Measurements from ENCODE around the gene MYLK.

DNA sequence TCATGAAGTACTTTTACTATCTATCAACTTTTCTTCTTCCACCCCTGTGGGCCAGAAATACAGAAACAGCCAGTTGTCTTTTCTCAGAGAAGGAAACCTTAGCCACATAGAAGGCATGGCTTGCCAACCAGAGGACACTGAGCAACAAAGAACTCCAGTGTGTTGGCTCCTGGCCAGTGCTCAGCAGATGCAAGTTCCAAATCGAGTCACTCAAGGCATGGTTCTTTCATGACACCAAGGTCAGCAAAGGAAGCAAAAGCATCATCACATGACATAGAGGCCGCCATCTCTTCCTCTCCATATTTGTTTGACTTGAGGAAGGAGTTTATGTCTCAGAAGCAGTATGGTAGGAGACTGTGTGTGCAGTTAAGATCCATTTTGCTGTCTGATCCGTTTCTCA, 92.2 kb downstream of the MYLK start:
- TF ChIP-seq, protein P1, sequence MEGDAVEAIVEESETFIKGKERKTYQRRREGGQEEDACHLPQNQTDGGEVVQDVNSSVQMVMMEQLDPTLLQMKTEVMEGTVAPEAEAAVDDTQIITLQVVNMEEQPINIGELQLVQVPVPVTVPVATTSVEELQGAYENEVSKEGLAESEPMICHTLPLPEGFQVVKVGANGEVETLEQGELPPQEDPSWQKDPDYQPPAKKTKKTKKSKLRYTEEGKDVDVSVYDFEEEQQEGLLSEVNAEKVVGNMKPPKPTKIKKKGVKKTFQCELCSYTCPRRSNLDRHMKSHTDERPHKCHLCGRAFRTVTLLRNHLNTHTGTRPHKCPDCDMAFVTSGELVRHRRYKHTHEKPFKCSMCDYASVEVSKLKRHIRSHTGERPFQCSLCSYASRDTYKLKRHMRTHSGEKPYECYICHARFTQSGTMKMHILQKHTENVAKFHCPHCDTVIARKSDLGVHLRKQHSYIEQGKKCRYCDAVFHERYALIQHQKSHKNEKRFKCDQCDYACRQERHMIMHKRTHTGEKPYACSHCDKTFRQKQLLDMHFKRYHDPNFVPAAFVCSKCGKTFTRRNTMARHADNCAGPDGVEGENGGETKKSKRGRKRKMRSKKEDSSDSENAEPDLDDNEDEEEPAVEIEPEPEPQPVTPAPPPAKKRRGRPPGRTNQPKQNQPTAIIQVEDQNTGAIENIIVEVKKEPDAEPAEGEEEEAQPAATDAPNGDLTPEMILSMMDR (IDR thresholded peaks at IDR 0.05): no peak
- TF ChIP-seq POLR2A (IDR thresholded peaks at IDR 0.05): no peak
